ENCODE data around the gene CCDC82.

CCDC82 gene

GRCh38 chr11:96328395-96329010, 61.2 kb downstream of the CCDC82 start:
- peak; percentile 83 for DNase-seq

DNA sequence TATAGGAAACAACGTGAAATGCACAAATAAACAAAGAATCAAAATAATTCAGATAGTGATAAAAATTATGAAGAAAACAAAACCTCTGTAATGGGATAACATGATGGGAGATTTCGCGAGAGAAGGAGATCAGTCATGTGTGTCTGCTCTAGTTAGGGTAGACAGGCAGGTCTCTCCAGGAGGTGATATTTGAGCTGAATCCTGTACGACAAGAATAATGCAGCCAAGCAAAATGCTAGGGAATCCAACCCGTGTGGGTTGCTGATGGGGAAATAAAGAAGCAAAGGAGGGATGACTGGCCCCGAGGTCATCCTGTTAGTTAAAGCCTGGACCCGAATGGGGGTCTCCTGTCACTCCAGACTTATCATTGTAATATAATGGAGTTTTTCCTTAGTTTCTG, 62.8 kb downstream of the CCDC82 start:
- no peak for DNase-seq

- peak; percentile 89 for DNase-seq
These were observed 64.8 kb downstream of the CCDC82 start for GRCh38 chr11:96324912-96325311.

DNA sequence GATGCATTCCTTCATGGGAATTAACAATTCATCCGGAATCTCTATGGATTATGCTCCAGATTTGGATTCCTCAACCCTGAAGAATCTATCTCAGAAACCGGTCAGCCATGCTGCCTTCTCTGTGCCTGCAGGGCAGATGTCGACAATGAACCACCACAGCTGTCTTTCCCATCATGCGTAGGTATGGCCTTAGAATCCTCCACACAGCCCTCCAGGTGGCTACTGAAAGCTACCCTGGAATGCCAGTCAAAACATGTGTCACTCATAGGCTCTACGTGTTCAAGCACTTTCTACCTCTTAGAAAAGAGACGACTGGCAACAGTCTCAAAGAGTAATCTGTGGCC, 66.1 kb downstream of the CCDC82 start:
- DNase-seq: no peak

DNA sequence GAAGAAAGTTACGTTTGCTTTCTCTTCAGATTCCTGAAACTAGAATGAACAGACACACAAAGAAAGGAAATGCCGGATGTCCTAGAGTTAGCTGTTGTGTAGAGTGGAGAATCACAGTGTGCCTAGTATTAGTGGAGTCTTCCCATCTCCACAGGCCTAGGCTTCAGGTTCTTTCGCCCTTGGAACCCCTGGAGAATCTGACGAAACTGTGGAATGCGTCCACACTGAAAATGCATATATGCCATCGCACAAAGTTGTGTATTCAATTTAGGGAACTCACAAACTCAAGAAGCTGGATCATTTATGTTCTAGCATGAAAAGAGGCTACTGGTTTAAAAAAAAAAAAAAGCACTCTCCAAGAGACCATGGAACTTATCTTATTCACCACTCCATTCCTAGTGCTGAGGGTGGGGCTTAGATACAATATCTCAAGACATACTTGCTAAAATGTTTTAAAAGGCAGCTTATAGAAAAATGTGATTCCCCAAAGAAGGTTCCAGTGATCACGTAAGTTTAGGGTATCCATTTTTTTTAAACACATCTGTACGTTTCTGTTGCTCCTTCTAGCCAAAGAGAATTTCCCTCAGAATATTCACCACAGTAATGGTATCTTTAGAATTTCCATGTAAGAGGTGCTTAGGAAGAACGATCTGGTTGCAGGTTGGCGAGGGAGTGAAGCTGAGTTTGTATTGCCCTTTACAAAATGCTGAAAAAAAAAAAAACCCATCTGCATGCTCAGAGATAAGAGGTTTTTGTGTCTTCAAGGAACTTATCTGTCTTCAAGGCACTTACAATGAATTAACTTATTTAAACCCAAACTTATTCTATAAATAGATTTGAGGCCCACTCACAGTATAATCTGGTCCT, 66.7 kb downstream of the CCDC82 start:
- DNase-seq: no peak

DNA sequence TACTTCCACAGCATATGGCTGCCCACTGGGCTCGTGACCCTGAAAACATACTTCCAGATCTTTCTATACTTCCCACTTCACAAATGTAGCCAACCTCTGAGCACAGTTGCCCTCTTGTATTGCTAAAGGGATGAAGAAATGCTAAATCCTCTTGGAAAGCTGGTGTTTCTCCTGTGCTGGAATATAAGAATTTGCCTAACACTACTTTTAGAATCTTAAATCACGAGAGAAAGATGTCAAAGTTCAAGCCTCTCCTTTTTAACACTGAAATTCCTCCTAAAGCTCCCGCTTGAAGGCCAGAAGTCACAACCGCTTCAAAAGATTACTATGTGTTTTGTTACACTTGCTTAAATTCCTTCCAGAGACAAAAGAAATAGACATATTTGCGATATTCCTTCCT, 68.6 kb downstream of the CCDC82 start:
- DNase-seq: no peak

GRCh38 chr11:96319898-96320656, 69.6 kb downstream of the CCDC82 start:
- DNase-seq: no peak

- DNase-seq: no peak
These were observed 70.9 kb downstream of the CCDC82 start for GRCh38 chr11:96318850-96319249.

GRCh38 chr11:96318399-96318798, 71.3 kb downstream of the CCDC82 start:
- no peak for DNase-seq

GRCh38 chr11:96317985-96318384, 71.7 kb downstream of the CCDC82 start:
- no peak for DNase-seq

- no peak for DNase-seq
These were observed 72.1 kb downstream of the CCDC82 start for GRCh38 chr11:96317571-96317970.

- DNase-seq: no peak
These were observed 72.8 kb downstream of the CCDC82 start for GRCh38 chr11:96316869-96317268.

DNA sequence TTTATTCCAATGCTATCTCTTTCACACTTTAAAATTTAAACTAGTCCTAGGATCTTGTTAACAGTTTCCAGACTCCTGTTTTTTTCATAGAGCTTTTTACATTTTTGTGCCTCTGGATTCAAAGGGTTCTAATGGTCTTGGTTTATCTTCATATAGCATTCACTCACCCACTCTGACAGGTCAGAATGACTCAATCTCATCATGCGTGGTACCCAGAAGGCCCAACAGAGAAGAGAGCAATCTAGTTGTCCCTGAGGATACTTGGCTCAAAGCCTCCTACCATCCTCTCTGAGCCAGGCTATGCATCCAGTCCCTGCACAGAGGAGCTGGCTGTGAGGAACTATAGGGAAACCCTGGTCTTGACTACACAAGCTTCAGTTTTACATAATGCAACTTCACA, 74.2 kb downstream of the CCDC82 start:
- DNase-seq: no peak

GRCh38 chr11:96314326-96315020, 75.2 kb downstream of the CCDC82 start:
- peak; percentile 71 for DNase-seq

DNA sequence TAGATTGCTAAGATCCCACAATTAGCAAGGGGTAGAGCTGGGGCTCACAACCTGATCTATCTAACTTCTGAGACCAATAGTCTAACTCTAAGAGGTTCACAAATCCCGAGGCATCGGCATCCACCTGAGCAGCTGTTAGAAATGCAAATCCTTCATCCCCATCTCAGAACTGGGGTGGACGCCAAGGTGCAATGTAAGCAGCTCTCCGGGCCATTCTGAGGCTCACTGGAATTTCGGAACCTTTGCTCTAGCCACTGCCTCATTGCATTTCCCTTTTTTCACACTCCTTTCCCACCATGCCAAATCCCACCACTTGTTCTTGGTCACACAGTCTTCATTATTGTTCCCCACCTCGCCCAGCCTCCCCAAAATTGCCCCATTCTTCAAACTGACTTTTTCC, 76.5 kb downstream of the CCDC82 start:
- DNase-seq: no peak

DNA sequence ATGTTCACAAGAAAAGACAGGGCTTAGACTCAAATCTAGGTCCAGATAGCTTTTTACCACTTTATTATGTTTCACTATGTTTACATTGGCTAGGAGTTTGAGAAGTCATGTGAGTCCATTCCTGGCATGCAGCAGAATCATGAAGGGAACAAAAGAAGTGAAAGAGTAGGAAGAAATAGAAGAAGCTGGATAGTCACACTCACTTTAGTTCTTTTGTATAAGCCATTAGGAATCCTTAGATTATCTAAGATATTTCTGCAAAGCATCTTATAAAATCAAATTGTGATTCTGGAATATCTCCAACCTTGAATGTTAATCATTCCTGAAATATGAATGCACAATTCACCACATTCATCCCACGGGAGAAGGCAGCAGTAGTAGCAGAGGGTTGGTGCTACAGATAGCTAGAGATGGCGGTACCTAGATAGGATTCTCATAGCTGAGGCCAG, 78.6 kb downstream of the CCDC82 start:
- DNase-seq: peak; percentile 91

DNA sequence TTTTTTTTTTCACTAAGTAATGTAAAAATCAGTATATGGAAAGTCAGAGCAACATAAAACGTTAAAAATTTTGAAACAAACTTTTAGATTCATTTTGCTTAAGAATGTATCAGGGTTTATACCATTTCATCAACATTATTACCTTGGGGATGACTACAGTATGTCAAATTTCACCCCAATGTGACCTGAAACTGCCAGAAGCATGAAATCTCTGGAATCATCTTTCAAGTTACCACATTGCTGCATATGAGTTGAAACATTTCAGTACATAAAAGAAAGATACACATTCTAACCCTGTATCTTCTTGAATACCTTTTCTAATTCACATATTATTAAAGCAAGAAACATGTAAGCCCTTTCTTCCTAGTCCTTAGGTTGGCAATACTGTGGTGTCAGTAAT, 79.5 kb downstream of the CCDC82 start:
- no peak for DNase-seq

DNA sequence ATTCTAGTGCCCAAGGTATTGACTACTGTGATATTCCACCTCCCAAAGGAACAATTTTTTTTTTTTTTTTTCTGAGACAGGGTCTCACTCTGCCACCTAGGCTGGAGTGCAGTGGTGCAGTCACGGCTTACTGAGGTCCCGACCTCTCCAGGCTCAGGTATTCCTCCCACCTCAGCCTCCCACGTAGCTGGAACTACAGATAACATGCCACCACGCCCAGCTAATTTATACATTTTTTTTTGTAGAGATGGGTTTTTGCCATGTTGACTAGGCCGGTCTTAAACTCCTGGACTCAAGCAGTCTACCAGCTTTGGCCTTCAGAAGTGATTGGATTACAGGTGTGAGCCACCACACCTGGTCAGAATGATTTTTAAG, 80.1 kb downstream of the CCDC82 start:
- DNase-seq: no peak

GRCh38 chr11:96309016-96309642, 80.6 kb downstream of the CCDC82 start:
- DNase-seq: no peak

DNA sequence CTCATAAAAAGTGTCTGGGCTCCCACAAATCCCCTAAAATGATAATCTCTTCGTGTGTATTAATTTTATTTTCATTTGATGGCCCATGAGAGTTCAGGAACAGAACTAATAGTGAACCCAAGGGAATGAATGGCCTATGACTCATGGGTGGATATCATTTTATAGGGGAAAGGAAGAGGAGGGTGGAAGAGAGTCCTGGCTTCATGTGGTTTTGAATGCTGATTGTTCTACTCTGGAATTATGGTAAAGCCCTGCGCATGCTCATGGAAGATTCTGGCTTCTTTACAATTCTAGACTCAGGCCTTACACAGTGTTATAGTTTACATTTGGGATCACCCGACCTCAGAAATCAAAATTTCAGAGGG, 82.0 kb downstream of the CCDC82 start:
- DNase-seq: peak; percentile 95

DNA sequence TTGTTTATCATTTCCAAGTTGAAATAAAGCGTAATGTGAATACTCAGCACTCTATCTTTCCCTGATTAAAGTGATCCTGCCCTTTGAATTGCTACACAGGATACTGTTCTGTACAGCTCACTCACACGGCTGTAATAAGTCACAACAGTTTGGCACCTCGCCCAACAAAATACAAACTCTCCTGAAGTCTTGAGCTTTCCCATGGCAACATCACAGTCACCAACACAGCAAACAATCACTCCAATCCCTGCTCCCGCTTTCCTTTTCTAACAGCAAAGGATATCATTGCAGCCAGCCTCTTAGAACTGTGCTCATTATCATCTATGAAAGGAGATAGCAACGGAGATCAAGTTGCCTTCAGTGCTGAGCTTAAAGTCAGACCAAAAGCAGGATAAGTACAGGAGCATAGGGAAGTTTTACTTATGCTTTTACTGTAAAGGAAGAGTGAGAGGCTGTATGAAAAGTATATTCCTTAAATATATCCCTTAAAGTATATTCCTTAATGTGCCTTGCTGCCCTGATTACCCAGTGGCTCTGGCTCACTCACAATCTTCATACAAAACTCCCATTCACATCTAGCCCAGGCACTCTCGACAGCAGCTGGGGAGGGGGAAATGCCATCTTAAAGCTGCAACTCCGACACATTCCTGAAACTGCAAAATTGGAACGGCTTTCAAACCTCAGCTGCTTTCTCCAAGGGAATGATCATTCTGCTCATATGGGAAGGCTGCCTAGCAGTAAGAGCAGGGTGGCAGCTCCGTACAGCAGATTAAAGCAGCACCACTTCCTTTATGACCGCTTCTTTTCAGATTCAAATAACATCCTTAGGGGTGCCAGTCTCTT, 82.6 kb downstream of the CCDC82 start:
- DNase-seq: peak; percentile 99

DNA sequence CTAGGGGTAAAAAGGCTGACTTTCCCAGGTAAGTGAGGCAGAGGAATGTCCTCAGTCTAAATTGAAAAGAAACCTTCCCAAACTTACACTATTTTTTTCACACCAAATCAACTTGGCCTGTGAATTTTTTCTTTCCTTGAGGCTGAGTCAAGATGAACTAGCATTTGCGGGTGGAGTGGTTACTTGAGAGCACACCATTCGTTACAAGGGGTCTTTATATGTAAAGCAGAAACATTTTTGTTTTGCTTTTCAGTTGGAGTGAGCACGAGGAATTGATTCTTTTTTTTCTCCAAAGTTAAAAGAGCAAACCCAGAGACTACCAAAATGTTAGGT, 83.1 kb downstream of the CCDC82 start:
- no peak for DNase-seq
